ENCODE data around the gene C6orf89.

- TF ChIP-seq CTCF (IDR thresholded peaks at IDR 0.05; ENCODE audit: low read length) (no peak), EZH2 (IDR thresholded peaks at IDR 0.05; ENCODE audit: borderline replicate concordance, low read length) (no peak)
Observed at GRCh38 chr6:36848658-36849441, 36.9 kb upstream of the C6orf89 start.

Data from OCI-LY1 (cell line).